NCI-H345 (cell line): ENCODE results near the gene EVA1A.

Experiments
- DNase-seq: peaks from one replicate; lab custom pipeline; 2025; lab: John Stamatoyannopoulos, UW

Gene EVA1A

DNA sequence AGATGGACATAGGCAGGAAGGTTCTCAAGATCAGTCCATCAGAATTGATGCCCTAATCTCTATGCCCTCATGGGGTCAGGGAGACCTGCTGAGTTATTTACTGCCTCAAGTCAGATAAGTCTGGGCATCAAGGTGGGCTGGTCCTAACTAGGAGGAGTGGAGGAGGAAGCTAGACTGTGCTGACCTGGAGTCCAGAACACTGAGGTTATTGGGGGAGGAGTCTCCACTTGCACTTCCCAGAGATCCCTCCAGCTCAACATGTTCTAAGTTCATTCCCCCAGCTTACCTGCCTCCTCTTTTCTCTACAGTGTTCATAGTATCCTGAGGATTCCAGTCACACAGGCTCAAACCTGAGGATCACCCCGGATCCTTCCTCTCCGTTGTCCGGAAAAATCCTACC, 19.3 kb downstream of the EVA1A start:
- DNase-seq: no peak

- no peak for DNase-seq
Measured at GRCh38 chr2:75540994-75541393, 19.7 kb downstream of the EVA1A start.

DNA sequence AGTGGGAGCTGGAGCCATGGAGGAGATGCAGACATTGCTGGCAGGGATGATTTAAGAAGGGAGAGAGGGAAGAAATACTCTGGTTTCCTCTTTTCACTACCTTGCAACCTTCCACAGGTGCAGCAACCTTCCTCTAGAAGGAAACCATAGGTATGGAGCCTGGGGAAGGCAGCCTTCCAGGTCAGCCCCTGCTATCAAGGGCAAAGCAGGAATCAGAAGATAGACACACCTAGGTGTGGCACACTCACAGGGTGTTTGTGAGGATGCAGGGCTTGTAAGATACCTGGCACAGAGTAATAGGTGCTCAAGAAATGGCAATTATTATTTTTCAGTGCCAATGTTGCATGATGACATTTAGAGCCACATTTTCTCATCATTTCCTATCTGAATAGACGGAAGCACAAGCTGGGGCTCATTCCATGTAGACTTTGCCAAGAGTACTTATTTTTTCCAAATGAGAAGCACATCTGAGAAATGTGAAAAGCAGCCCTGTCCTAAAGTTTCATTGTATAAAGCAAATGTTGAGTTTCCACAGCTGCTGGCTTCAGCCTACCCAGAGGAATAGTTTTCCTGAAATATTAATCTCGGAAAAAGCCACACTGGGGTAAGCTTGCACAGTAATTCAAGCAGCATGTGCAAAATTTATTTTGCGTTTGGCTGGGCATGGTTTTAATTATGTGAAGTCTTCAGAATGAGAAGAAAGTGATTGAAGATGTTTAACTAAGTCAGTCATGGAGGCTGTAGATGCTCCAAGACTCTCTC, 20.6 kb downstream of the EVA1A start:
- no peak for DNase-seq

DNA sequence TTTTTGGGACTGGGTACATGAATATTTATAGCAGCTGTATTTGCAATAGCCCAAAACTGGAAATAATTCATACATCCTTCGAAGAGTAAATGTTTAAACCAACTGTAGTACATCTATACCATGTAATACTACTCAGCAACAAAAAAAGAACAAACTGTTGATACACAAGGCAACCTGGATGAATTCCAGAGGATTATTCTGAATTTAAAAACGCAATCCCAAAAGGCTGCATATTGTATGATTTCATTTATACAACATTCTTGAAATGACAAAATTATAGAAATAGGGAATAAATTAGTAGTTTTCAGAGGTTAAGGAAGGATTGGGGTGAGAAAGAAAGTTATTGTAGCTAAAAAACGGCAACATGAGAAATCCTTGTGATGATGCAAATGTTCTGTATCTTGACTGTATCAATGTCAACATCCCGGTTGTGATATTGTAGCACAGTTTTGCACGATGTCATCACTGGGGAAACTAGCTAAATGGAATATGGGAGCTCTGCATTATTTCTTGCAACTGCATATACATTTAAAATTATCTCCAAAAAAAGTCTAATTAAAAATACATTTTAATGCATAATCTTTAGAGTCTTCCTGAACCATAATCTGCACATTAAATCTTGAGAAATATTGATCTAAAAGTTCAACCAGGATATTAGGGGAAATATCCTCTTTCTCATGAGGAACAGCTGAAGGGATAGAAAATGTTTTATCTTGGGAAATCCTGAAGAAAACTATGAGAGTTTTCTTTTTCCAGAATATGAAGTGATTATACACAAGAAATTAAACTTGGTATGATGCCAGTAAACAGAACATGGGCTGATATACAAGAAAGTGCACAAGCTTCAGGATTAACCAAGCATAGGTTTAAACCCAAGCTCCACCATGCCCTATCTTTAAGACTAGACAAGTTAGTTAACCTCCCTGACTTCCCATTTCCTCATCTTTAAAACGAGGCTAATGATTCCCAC, 21.9 kb downstream of the EVA1A start:
- no peak for DNase-seq

DNA sequence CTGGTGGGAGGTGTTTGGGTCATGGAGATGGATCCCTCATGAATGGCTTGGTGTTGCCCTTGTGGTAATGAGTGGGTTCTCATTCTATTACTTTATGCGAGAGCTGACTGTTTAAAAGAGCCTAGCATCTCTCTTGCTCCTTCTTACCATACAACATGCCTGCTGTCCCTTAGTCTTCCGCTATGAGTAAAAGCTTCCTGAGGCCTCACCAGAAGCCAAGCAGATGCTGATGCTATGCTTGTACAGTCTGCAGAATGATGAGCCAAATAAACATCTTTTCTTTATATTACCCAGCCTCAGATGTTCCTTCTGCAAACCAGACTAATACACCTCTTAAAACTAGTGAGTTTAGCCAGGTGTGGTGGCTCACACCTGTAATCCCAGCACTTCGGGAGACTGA, 23.1 kb downstream of the EVA1A start:
- no peak for DNase-seq

GRCh38 chr2:75533135-75533534, 27.6 kb downstream of the EVA1A start:
- DNase-seq: no peak

GRCh38 chr2:75532488-75532887, 28.3 kb downstream of the EVA1A start:
- DNase-seq: no peak

- DNase-seq: peak; percentile 85
Measured at GRCh38 chr2:75528221-75528977, 32.3 kb downstream of the EVA1A start.

GRCh38 chr2:75527676-75528075, 33.1 kb downstream of the EVA1A start:
- DNase-seq: no peak

DNA sequence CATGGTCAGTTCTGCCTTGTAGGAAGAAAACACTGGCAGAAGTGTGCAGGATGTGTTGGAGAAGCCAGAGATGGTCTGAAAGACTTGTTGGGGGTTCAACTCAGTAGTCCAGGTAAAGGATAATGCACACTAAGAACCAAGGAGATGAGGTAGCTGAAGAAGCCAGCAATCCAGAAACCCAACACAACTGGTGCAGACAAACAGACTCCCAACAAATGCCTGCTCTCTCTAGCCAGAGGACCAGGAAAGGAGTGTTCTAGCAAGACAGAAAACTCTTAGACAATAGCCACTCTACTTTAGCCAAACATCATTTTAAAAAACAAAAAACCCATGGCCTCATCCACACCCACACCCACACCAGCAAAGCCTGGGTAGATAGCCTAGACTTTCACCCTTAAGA, 33.9 kb downstream of the EVA1A start:
- DNase-seq: no peak

GRCh38 chr2:75525434-75526310, 35.1 kb downstream of the EVA1A start:
- DNase-seq: no peak

GRCh38 chr2:75524276-75524911, 36.3 kb downstream of the EVA1A start:
- DNase-seq: no peak

GRCh38 chr2:75523313-75524275, 37.1 kb downstream of the EVA1A start:
- DNase-seq: no peak

- DNase-seq: no peak
Measured at GRCh38 chr2:75522543-75523312, 38.0 kb downstream of the EVA1A start.

- no peak for DNase-seq
Measured at GRCh38 chr2:75521225-75521872, 39.4 kb downstream of the EVA1A start.

DNA sequence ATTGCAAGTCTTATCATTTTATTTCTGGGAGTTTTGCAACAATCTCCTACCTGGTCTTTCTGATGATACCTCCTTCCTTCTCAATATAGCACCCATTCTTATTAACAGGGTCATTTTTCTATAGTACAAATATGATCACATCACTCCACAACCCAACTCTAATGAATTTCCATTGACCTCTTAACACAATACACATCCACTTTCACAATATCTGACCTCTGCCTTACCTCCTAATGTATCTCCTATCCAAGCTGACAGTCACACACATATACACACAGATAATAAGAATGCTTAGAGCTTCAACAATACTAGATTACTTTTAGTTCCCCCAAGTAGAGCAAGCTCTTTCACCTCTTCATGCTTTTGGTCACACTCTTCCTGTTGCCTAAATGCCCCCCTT, 40.9 kb downstream of the EVA1A start:
- no peak for DNase-seq

GRCh38 chr2:75518638-75519465, 41.9 kb downstream of the EVA1A start:
- DNase-seq: no peak
